SK-N-SH treated with all-trans-retinoic acid at 6 μM for 48 hours (cell line): Measurements from ENCODE around the gene CCDC186.

ENCODE experiments used
- CSDC2 ChIP-seq: fragments of 250-450 bp; sonication (Bioruptor Pico); IDR thresholded peaks from 2 replicates; pipeline ENCODE4 v1.5.0; 2020; ENCODE audit warnings: mild to moderate bottlenecking, moderate library complexity
- ESRRG ChIP-seq: fragments of 250-450 bp; sonication (Bioruptor Pico); IDR thresholded peaks from 2 replicates; pipeline ENCODE4 v1.6.1; 2021; ENCODE audit warnings: mild to moderate bottlenecking
- ZNF70 ChIP-seq: fragments of 450-650 bp; formaldehyde crosslinking; IDR thresholded peaks from 2 replicates; pipeline ENCODE4 v1.5.0; 2020; ENCODE audit warnings: mild to moderate bottlenecking, moderate library complexity

- no peak for TF ChIP-seq ESRRG
- TF ChIP-seq CSDC2: no peak
- no peak for TF ChIP-seq ZNF70
Observed at GRCh38 chr10:114195079-114195478, 21.1 kb upstream of the CCDC186 start.
